Hepatocyte (in vitro differentiated cells): ENCODE results near the gene PCLO.

Experiments
- CTCF ChIP-seq: fragments of 200-600 bp; sonication (generic); IDR thresholded peaks from 2 replicates; pipeline ENCODE4 v1.5.1; 2016; ENCODE audit warnings: antibody characterized with exemption, mild to moderate bottlenecking; ENCODE audit not compliant: poor library complexity
- EZH2 ChIP-seq: fragments of 200-600 bp; sonication (generic); IDR thresholded peaks from 2 replicates; pipeline ENCODE4 v1.6.1; 2016; ENCODE audit warnings: antibody characterized with exemption, mild to moderate bottlenecking, borderline replicate concordance
- EZH2phosphoT487 ChIP-seq: fragments of 200-600 bp; sonication (generic); IDR thresholded peaks from one replicate; pipeline ENCODE4 v1.6.1; 2018; ENCODE audit warnings: antibody characterized with exemption, mild to moderate bottlenecking, low read depth, moderate library complexity; ENCODE audit not compliant: unreplicated experiment, severe bottlenecking

- no peak for TF ChIP-seq CTCF
- no peak for TF ChIP-seq EZH2
- TF ChIP-seq EZH2phosphoT487 = no peak
Observed at GRCh38 chr7:82985144-82985802, 177.4 kb downstream of the PCLO start.
